Urinary bladder (tissue), 4 donors: ENCODE measurements around the gene CTXN2. TPM values are rescaled to one million over a fixed set of nuclear protein-coding genes. Genes with fewer than 3 reads are reported as not detected.

Experiments used
- DNase-seq: peaks from one replicate; pipeline ENCODE4 v3.0.0-alpha.2; 2015; ENCODE audit errors: extremely low spot score
- H3K27ac ChIP-seq: one replicate; pipeline ENCODE4 v1.5.1; 2013; ENCODE audit warnings: low read depth, mild to moderate bottlenecking, moderate library complexity
- H3K36me3 ChIP-seq: one replicate; pipeline ENCODE4 v1.6.1; 2013; ENCODE audit warnings: mild to moderate bottlenecking, moderate library complexity; ENCODE audit not compliant: insufficient read depth
- H3K4me1 ChIP-seq: one replicate; pipeline ENCODE4 v1.6.1; 2013; ENCODE audit warnings: mild to moderate bottlenecking, moderate library complexity; ENCODE audit not compliant: insufficient read depth
- H3K4me3 ChIP-seq: one replicate; pipeline ENCODE4 v1.5.1; 2013; ENCODE audit warnings: low read depth, low read length
- WGBS: extraction: QIAGEN DNeasy Blood & Tissue Kit; methylation state at CpG from one replicate; pipeline ENCODE4 v1.1.7; 2013; 5-methylcytosine and 5-hydroxymethylcytosine counted together
- polyA plus RNA-seq: library from polyadenylated mRNA; stranded (reverse); fragments of 200-250 nt; gene quantifications from one replicate; pipeline ENCODE4 v1.2.3, GENCODE V29; 2013
- total RNA-seq: library from RNA; depleted of rRNA; stranded (reverse); fragments of >200 nt; gene quantifications from one replicate; pipeline ENCODE4 v1.2.3, GENCODE V29; 2014
- donor health status: healthy with polysubstance abuse.
- donor health status: healthy.

Gene CTXN2
- total RNA-seq (not detected), polyA plus RNA-seq (0.06 TPM)

DNA sequence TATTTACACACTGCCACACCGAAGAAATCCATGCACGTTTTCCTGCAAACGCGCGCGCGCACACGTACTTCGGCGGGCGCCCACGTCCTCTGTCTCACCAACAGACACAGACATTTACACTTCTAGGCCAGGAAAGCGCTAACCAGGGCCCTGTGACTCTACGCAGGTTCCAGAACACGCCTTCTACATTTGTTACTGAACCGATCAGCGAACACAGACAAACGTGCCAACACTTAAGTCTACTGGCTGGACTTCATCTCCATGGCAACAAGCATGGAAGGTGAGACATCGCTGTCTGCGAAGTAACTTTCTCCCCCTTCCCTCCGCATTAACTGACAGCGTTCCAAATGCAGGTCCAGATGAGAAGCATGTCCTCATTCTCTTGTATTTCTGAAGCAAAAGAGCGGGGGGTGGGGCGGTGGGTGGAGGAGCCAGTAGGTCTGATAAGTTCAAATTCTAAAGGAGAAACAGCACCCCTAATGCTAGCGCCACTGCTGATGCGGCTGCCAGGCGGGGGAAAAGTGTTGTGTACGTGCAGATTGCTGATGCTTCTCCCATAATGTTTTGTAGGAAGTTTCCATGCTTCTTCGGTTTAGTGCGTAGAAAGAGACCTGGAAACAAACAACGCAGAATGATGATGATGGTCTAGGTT, at the start of gene CTXN2:
CTXN2 (plus strand) TSS at position 92 of the 652 bp plus-strand sequence. CDS start 9,636 bp downstream, outside the sequence.
- Histone ChIP-seq H3K4me1 (no peaks in the 10 kb centered on the region), H3K4me3 (no peak within 1 kb of the TSS), H3K36me3 (no peaks in the 10 kb centered on the region), H3K27ac (no peak within 1 kb of the TSS)
- WGBS, result 9% methylated on average over 31 of the region's 31 CpGs
- DNase-seq, result no peak

DNA sequence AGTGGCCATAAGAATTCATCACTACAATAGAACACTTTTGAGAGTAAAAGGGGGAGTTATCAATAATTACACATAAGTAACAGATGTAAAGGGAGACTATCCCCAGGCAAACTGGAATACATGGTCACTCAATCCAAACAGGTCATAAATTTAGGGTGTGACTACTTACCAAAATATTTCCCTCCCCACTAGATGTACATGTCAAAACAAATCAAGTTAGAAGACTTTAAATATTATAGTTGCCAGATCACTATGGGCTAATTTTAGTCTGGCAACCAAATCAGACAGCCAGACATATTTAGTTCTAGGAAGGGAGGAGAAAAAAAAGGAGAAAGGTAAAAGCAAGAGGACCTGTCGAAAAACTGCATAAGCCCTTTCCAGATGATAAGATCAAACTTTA, 47.6 kb upstream of the CTXN2 start:
- WGBS, result 67% methylated on average over 1 of the region's 1 CpG
- Histone ChIP-seq H3K4me3 (no peak overlapping the region), H3K27ac (no peak overlapping the region), H3K36me3 (no peaks in the 10 kb centered on the region), H3K4me1 (no peaks in the 10 kb centered on the region)
- no peak for DNase-seq

DNA sequence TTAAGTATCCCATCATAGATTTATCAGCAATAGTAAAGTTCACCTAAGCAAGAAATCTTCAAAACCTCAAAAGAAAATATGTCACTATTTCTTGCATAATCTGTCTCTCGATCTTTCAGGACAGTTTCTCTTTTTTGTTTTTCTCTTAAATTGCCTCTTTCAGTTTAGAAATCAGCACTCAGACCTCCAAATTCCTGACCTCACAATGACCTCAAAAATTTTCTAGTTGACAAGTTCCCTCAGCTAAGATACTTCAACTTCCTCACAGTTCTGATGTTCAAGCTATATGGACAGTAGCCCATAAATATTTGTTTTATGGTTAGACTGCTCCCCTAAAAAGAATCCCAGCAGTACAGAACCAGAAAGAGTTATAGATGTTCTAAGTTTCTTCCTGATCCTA, 46.6 kb upstream of the CTXN2 start:
- no peak overlapping the region for H3K27ac ChIP-seq
- 20% methylated on average over 1 of the region's 1 CpG for WGBS

DNA sequence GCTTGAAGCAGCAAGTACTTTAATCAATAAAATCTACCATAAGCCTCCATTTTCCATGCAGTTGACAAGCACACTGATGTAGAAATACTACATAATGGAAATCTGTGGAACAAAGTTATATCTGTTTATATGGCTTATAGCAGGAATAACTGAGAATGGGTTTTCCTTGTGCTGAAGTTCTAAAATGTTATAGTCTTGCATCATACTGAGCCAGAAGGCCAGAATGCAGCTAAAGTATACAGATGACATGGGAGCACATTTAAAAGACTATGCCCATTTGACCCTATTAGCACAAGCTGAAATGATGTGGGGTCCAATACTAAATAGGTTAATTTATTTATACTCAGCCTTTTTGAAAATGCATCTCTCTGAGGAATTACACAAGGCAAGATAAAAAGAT, 45.5 kb upstream of the CTXN2 start:
- DNase-seq, result no peak
- H3K36me3 ChIP-seq, result no peaks in the 10 kb centered on the region
- no peak overlapping the region for H3K4me3 ChIP-seq
- H3K4me1 ChIP-seq, result no peaks in the 10 kb centered on the region
- no peak overlapping the region for H3K27ac ChIP-seq

More for the DNA sequence above, 46.6 kb upstream of the CTXN2 start:
- H3K36me3 ChIP-seq, result no peaks in the 10 kb centered on the region
- H3K4me1 ChIP-seq, result no peaks in the 10 kb centered on the region
- H3K4me3 ChIP-seq, result no peak overlapping the region
- no peak for DNase-seq

DNA sequence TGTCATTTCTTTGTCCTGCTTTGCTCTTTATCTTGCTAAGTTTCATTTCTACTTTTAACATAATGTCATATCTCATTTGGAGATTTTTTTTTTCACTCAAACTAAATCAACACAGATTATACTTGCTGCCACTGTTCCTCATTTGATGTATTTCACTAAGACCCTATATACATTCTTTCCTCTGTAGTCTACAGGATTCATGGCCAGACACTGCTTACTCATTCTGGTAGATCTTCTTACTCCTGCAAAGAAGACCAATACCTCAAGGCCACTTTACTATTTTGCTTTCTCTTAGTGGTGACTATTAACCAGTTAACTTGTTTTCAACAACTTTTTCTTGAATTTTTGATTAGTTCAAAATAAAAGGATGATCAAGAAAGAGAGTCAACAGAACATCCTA, 44.1 kb upstream of the CTXN2 start:
- no peak overlapping the region for H3K4me3 ChIP-seq
- DNase-seq, result no peak
- no peaks in the 10 kb centered on the region for H3K4me1 ChIP-seq
- no peak overlapping the region for H3K27ac ChIP-seq
- H3K36me3 ChIP-seq, result no peaks in the 10 kb centered on the region

DNA sequence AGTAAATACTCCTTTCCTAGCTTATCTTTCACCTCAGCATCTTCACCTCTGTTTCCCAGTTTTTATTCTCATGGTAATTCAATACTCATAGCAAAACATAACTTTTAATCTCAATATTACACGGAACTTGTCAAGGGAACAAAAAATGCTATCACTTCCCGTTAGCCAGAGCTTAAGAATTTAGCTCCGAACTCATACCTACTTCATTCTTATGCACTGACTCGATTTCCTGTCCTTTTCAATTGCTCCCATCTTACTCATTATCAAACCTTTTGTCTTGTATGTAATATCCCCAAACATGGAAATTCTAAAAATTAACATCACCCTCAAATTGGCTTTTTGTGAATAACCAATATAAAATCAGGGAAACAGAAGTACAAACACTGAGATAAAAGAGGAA, 41.6 kb upstream of the CTXN2 start:
- WGBS, result 85% methylated on average over 4 of the region's 4 CpGs
- Histone ChIP-seq H3K4me1 (no peaks in the 10 kb centered on the region), H3K4me3 (no peak overlapping the region), H3K36me3 (no peaks in the 10 kb centered on the region), H3K27ac (no peak overlapping the region)
- DNase-seq, result no peak

DNA sequence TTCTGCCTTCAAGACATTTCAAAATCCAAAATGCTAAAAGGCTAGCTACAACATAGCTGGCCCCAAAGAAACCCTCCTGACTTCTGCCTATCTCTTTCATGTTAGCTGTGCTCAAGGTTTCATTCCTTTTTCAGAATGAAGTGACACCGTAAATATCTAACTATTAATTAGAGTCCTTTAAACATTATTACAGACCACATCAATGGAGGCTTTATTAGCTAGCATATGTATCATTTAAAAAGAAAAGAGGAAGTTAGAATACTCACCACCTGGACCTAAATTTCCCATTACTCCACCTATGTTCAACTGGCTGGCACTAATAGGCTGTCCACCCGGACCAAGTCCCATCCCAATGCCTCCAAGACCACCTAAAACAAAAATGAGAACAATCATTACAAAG, 37.9 kb upstream of the CTXN2 start:
- no peak for DNase-seq
- no peak overlapping the region for H3K4me3 ChIP-seq
- WGBS, result 97% methylated on average over 2 of the region's 2 CpGs
- H3K36me3 ChIP-seq, result no peaks in the 10 kb centered on the region
- H3K4me1 ChIP-seq, result no peaks in the 10 kb centered on the region
- H3K27ac ChIP-seq, result no peak overlapping the region

DNA sequence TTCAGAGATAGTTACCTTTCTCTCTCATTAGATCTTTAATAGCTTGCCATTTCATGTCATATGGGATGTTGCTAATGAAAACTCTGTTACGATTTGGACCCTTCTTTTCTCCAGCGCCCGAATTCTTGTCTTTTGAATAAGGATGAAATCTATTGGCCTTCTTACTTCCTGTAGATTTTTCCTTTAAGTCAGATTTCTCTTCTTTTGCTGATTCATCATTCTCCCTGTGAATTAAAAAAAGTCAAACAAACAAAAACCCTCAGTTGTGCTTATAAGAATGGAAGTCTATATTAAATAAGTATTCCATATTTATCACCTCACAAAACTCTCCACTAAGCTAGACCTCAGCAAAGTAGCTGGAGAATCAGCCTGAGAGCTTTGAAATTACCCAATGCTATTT, 22.8 kb upstream of the CTXN2 start:
- Histone ChIP-seq H3K4me3 (no peak overlapping the region), H3K36me3 (no peaks in the 10 kb centered on the region), H3K27ac (no peak overlapping the region), H3K4me1 (no peaks in the 10 kb centered on the region)
- 61% methylated on average over 3 of the region's 3 CpGs for WGBS
- DNase-seq, result no peak

DNA sequence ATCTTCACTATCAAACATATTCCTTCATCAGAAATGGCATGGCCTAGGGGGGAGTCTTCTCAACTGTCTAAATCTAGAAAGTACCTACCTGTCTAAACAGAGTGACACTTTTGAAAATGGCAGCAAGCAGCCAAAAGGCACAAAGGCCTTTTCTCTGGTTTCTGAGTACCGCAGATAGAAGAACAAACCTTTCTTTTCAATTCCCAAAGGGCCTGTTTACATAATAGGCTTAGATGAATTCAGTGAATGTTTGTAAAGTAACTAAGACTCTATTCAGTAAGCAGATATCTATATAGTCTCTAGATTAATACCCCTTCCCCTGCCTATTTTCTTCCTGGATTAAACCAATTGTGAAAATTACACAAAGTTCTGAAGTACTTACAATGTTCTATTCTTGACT, 20.5 kb upstream of the CTXN2 start:
- H3K4me1 ChIP-seq, result no peaks in the 10 kb centered on the region
- no peak overlapping the region for H3K4me3 ChIP-seq
- 75% methylated on average over 1 of the region's 1 CpG for WGBS
- no peaks in the 10 kb centered on the region for H3K36me3 ChIP-seq
- DNase-seq, result no peak
- H3K27ac ChIP-seq, result no peak overlapping the region

DNA sequence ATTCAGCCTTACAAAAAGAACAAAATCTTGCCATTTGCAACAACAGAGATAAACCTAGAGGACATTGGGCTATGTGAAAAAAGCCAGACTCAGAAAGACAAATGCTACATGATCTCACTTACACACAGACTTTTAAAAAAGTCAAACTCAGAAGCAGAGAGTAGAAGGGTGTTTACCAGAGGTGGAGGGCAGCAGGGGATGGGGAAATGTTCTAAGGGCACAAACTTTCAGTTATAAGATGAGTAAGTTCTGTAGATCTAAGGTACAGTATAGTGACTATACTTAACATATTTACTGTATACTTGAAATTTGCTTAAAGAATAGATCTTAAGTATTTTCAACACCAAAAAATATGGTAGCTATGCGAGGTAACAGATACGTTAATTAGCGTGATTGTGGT, 16.3 kb upstream of the CTXN2 start:
- H3K4me1 ChIP-seq, result peaks cover 2% of the 10 kb centered on the region
- H3K4me3 ChIP-seq, result no peak overlapping the region
- no peak for DNase-seq
- WGBS, result 96% methylated on average over 3 of the region's 3 CpGs
- H3K27ac ChIP-seq, result no peak overlapping the region
- no peaks in the 10 kb centered on the region for H3K36me3 ChIP-seq

DNA sequence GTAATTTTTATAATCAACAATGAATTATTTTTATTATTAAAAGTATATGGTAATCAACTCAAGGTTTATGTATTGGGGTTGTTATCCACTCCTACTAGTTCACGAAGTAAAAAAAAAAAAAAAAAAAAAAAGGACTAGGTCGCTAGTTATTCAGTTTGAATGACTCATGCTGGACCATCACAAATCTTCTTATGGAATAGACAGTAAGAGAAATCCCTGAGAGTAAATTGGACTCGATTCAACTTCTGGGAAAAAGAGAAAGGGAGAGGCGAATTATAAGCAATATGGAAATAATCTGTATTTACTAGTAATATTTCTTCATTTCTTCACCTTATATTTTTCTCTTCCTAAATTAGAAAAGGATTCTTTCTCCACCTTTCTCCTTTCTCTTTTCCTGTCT, 15.4 kb upstream of the CTXN2 start:
- Histone ChIP-seq H3K36me3 (no peaks in the 10 kb centered on the region), H3K27ac (no peak overlapping the region), H3K4me1 (peaks cover 2% of the 10 kb centered on the region), H3K4me3 (no peak overlapping the region)
- no peak for DNase-seq
- 85% methylated on average over 4 of the region's 4 CpGs for WGBS

DNA sequence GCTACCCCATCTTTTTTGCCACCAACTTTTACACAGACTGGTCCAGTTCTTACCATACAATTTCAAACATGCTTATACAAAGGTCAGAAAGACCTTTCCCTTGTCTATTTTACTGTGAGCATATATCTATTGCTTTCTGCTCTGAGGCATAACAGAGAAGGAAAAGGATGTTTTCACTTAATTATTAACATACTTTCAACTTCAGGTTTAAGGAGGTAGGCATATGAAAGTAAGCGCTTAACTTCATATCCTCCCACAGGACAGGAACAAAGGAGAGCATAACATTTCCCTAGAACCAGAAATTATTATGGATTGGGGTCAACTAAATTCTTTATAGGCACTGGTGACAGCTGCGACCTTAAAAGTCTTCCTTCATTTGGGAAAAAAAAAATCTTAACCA, 14.5 kb upstream of the CTXN2 start:
- 80% methylated on average over 2 of the region's 2 CpGs for WGBS
- H3K4me1 ChIP-seq, result peaks cover 2% of the 10 kb centered on the region
- no peak overlapping the region for H3K27ac ChIP-seq
- no peaks in the 10 kb centered on the region for H3K36me3 ChIP-seq
- no peak for DNase-seq
- no peak overlapping the region for H3K4me3 ChIP-seq

DNA sequence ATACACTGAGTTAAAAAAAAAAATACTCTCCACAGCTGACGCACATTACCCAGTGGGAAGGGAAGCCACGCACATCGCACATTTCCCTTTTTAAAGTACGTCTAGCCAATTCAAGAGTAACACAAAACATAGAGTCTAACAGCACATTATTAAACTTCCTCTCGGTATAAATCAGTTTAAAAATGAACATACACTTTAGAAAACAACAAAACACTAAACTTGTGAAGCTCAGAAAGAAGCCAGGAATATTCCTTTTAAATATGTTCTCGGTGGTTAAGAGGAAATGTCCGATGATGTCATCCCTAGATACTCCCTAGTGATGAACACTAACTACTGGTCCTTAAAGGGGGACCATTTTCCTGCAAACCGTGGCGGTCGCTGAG, 14.1 kb upstream of the CTXN2 start:
- WGBS, result 7% methylated on average over 10 of the region's 10 CpGs
- Histone ChIP-seq H3K4me1 (peaks cover 2% of the 10 kb centered on the region), H3K27ac (no peak overlapping the region), H3K36me3 (no peaks in the 10 kb centered on the region), H3K4me3 (peak overlapping the region; percentile 48)
- DNase-seq, result peak; percentile 50

DNA sequence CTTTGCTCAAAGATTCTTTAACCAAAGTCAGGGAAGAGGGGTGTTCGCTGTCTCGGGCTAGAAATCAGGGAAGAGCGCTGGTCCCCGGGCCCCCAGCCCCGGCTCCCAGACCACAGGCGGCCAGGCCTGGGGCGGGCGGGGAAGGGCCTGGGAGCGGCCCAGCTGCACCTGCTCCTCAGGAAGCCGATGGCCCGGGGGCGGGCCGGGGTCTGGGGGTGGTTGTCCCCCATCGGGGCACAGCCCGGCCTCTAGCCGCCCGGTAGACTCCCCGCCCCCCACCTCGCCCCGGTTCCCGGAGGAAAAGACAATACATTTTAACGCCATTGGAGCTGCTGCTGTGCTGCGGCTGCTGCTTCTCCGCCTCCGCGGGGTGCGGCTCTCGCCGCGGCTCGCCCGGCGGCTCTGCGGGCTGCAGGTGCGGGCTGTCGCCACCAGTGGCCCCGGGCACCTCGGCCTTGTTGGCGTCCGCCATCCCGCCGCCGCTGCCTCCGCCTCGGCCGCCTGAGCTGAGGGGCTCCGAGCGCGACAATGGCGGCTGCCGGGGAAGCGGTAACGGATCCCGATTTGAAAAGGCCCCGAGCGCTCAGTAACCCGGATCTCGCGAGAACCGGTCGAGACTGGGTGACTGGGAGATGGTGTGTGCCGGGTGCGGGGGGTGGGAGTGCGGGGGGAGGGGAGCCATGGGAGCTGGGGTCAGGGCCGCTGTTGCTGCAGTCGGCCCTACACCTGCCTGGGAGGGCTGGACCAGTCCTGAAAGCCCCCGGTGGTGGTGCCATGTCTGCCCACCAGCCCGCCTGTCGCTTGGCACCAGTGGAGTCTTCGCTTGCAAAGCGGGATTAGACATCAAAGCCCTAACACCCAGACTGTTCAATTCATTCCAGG, 13.5 kb upstream of the CTXN2 start, which contains the start of gene MYEF2:
MYEF2 (minus strand) TSS at position 530 of the 882 bp plus-strand sequence; CDS start at position 472, 58 bp downstream.
- DNase-seq, result peak; percentile 31
- peak within 1 kb of the TSS; percentile 48 for H3K4me3 ChIP-seq
- WGBS, result 2% methylated on average over 71 of the region's 71 CpGs
- no peak within 1 kb of the TSS for H3K27ac ChIP-seq
- H3K36me3 ChIP-seq, result no peaks in the 10 kb centered on the region
- peaks cover 2% of the 10 kb centered on the region for H3K4me1 ChIP-seq
